ENCODE data around the gene PRR16. TPM values are rescaled to one million over a fixed set of nuclear protein-coding genes. Genes with fewer than 3 reads are reported as not detected.
A peak's percentile ranks its signal among the peaks of the same experiment; 100 is the strongest.
"Not testable (repeated sequence)": the region's sequence is repeated elsewhere in the genome, so short reads cannot be mapped to it uniquely, and the experiment has no call there.

PRR16 gene
- total RNA-seq, 2 donors from 2014 or later: 19.8 to 25.5 TPM

DNA sequence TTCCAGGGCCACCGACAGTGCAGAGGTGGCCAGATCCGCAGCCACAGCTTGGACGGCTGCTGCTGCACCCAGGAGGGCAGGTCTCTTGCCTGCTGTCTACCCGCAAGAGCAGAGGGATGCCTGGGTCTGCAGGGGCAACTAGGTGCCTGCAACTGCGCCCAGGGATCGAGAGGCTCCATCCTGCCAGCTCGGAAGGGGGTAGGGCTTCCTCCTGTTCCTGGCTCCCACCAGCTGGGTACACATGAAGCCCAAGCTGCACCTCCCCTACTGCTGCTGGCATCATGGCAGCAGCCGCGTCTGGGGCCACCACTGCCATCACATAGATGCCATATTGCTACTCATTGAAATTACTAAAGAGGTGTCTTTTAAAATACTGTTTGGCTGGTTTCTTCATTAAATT lies 12.7 kb upstream of the PRR16 start:
- TF ChIP-seq, protein P1, sequence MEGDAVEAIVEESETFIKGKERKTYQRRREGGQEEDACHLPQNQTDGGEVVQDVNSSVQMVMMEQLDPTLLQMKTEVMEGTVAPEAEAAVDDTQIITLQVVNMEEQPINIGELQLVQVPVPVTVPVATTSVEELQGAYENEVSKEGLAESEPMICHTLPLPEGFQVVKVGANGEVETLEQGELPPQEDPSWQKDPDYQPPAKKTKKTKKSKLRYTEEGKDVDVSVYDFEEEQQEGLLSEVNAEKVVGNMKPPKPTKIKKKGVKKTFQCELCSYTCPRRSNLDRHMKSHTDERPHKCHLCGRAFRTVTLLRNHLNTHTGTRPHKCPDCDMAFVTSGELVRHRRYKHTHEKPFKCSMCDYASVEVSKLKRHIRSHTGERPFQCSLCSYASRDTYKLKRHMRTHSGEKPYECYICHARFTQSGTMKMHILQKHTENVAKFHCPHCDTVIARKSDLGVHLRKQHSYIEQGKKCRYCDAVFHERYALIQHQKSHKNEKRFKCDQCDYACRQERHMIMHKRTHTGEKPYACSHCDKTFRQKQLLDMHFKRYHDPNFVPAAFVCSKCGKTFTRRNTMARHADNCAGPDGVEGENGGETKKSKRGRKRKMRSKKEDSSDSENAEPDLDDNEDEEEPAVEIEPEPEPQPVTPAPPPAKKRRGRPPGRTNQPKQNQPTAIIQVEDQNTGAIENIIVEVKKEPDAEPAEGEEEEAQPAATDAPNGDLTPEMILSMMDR (IDR thresholded peaks at IDR 0.05): no peak
- Histone ChIP-seq H3K9me3 (no peaks in the 10 kb centered on the region), H3K27me3 (replicated peaks; ENCODE audit: insufficient read depth) (no peaks in the 10 kb centered on the region), H3K4me1 (ENCODE audit: control insufficient read depth in 1 of 2, low read depth in 2 of 2) (peaks cover 15 to 29% of the 10 kb centered on the region in 2 donors), H3K36me3 (no peaks in the 10 kb centered on the region), H3K4me3 (no peak overlapping the region), H3K27ac (no peak overlapping the region)
- no peak for ATAC-seq (ENCODE audit: insufficient number of reproducible peaks, low FRiP score, low read depth)
- no peak for DNase-seq (ENCODE audit: low spot score)

DNA sequence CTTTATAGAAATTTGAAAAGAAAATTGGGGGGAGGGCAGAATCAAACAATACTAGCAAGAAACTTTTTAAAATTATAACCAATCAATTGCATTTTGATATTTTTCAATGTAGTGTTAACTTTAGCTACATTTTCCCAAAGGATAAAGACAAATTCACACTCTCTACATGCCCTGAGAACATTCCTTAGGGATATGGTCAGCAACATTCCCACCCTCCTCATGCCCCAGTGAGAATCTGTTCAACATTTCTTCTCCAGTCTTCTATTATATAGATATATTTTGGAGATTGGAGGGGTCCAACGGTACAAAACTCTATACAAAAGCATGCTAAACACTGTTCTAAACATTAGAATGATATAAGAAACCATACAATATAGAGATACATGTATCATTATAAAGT lies 11.6 kb upstream of the PRR16 start:
- Histone ChIP-seq H3K9me3 (no peaks in the 10 kb centered on the region), H3K36me3 (no peaks in the 10 kb centered on the region), H3K27me3 (replicated peaks; ENCODE audit: insufficient read depth) (no peaks in the 10 kb centered on the region), H3K27ac (no peak overlapping the region), H3K4me1 (ENCODE audit: control insufficient read depth in 1 of 2, low read depth in 2 of 2) (peaks cover 7 to 21% of the 10 kb centered on the region in 2 donors), H3K4me3 (no peak overlapping the region)
- no peak for ATAC-seq (ENCODE audit: insufficient number of reproducible peaks, low FRiP score, low read depth)
- TF ChIP-seq, protein P1 (IDR thresholded peaks at IDR 0.05): no peak
- no peak for DNase-seq (ENCODE audit: low spot score)

DNA sequence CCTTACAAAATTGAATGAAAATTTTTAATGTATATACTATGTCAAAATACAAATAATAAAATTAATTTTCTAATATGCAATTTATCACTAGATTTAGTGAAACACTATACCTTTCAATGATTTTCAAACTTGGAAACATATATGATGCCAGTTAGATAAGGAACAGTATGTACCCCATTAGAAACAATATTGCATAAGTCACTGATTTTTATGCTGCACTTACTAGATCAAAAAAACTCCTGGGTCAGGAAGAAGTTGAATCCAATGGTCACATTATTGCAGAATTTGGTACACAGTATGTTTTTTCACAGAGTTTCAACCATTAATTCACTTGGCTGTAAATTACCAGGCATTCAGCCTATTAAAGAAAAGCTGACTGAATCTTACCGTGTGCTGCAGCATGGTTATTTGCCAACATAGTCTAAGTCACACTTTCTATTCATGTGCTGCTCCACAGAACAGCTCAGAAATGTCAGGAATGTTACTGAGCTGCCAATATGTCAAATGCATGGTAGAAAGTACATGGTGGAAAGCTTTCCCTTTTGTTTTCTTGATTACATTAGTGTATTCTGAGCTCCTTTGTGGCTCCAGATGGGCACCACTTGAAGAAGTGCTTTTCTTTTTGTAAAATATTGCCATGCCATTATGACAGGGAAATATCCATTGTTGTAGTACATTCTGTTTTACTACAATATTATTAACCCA lies 9.9 kb upstream of the PRR16 start:
- DNase-seq (ENCODE audit: low spot score) (no peak), ATAC-seq (ENCODE audit: insufficient number of reproducible peaks, low FRiP score, low read depth) (peak; percentile 53)
- peaks cover 7 to 23% of the 10 kb centered on the region in 2 donors for H3K4me1 ChIP-seq (ENCODE audit: control insufficient read depth in 1 of 2, low read depth in 2 of 2)
- H3K4me3 ChIP-seq: no peak overlapping the region
- H3K36me3 ChIP-seq: no peaks in the 10 kb centered on the region
- peak overlapping the region; percentile 18 to 51 for H3K27ac ChIP-seq
- no peaks in the 10 kb centered on the region for H3K9me3 ChIP-seq
- TF ChIP-seq, protein P1 (IDR thresholded peaks at IDR 0.05): no peak
- no peaks in the 10 kb centered on the region for H3K27me3 ChIP-seq (replicated peaks; ENCODE audit: insufficient read depth)

DNA sequence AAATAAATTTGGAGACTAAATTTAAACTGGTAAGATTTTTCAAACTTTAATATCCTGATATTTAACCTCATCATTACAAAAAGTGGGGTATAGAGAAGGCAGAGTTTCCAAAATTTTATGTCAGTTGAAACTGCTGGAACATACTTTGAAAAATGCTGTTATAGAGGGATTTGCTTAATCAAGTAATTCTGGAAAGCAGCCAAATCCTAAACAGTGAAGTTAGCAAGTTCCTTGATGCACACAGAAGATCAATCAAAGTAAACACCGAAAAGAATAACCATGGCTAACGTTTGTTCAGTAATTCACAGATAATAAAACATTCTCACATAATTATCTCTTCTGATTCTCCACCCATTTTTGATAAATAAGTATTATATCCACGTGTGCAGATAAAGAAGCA lies 8.1 kb upstream of the PRR16 start:
- no peaks in the 10 kb centered on the region for H3K27me3 ChIP-seq (replicated peaks; ENCODE audit: insufficient read depth)
- DNase-seq (ENCODE audit: low spot score) (no peak), ATAC-seq (ENCODE audit: insufficient number of reproducible peaks, low FRiP score, low read depth) (no peak)
- H3K4me1 ChIP-seq (ENCODE audit: control insufficient read depth in 1 of 2, low read depth in 2 of 2): peaks cover 7 to 23% of the 10 kb centered on the region in 2 donors
- no peak overlapping the region for H3K4me3 ChIP-seq
- TF ChIP-seq, protein P1 (IDR thresholded peaks at IDR 0.05): no peak
- no peaks in the 10 kb centered on the region for H3K36me3 ChIP-seq
- H3K27ac ChIP-seq: no peak overlapping the region
- H3K9me3 ChIP-seq: no peaks in the 10 kb centered on the region

DNA sequence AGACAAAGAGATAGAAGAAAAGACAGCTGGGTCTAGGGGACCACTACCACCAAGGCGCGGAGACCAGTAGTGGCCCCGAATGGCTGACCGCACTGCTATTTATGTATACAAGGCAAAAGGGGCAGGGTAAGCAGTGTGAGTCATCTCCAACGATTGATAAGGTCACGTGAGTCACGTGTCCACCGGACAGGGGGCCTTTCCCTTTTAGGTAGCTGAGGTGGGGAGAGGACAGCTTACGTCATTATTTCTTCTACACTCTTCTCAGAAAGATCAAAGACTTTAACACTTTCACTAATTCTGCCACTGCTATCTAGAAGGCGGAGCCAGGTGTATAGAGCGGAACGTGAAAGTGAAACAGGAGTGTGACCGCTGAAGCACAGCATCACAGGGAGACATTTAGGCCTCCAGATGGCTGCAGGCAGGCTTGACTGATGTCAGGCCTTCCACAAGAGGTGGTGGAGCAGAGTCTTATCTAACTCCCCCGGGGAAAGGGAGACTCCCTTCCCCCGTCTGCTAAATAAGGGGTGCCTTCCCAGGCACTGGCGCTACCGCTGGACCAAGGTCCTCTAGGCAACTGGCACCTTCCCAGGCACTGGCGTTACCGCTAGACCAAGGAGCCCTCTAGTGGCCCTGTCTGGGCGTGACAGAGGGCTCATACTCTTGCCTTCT lies 6.1 kb upstream of the PRR16 start:
- H3K4me3 ChIP-seq: peak overlapping the region; percentile 73
- no peak for DNase-seq (ENCODE audit: low spot score)
- TF ChIP-seq, protein P1 (IDR thresholded peaks at IDR 0.05): peak; percentile 80

DNA sequence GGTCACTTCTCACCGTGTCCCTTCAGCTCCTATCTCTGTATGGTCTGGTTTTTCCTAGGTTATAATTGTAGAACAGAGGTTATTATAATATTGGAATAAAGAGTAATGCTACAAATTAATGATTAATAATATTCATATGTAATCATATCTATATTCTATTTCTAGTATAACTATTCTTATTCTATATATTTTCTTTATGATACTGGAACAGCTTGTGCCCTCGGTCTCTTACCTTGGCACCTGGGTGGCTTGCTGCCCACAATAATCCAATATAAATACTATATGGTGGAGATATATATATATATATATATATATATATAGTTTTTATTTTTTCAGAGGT lies 5.6 kb upstream of the PRR16 start:
- not testable (repeated sequence) for H3K36me3 ChIP-seq; H3K9me3 ChIP-seq; H3K27me3 ChIP-seq (replicated peaks; ENCODE audit: insufficient read depth); ATAC-seq (ENCODE audit: insufficient number of reproducible peaks, low FRiP score, low read depth); H3K27ac ChIP-seq; DNase-seq (ENCODE audit: low spot score)
- H3K4me3 ChIP-seq: peak overlapping the region; percentile 73
- peaks cover 6 to 31% of the 10 kb centered on the region in 2 donors for H3K4me1 ChIP-seq (ENCODE audit: control insufficient read depth in 1 of 2, low read depth in 2 of 2)

More for the DNA sequence above, 6.1 kb upstream of the PRR16 start:
- Histone ChIP-seq H3K36me3 (no peaks in the 10 kb centered on the region), H3K9me3 (no peaks in the 10 kb centered on the region), H3K4me1 (ENCODE audit: control insufficient read depth in 1 of 2, low read depth in 2 of 2) (peaks cover 3 to 26% of the 10 kb centered on the region in 2 donors), H3K27ac (peak overlapping the region in 1 of 2 donors; percentile 61), H3K27me3 (replicated peaks; ENCODE audit: insufficient read depth) (no peaks in the 10 kb centered on the region)
- ATAC-seq (ENCODE audit: insufficient number of reproducible peaks, low FRiP score, low read depth): no peak

All from thoracic aorta (tissue), 2 donors.